ENCODE results near the gene NDUFAB1. TPM values are rescaled to one million over a fixed set of nuclear protein-coding genes. Genes with fewer than 3 reads are reported as not detected.
"Not testable (repeated sequence)": the region's sequence is repeated elsewhere in the genome, so short reads cannot be mapped to it uniquely, and the experiment has no call there.

Gene NDUFAB1
- total RNA-seq, 1 donor from 2014 or later, result 146 TPM

DNA sequence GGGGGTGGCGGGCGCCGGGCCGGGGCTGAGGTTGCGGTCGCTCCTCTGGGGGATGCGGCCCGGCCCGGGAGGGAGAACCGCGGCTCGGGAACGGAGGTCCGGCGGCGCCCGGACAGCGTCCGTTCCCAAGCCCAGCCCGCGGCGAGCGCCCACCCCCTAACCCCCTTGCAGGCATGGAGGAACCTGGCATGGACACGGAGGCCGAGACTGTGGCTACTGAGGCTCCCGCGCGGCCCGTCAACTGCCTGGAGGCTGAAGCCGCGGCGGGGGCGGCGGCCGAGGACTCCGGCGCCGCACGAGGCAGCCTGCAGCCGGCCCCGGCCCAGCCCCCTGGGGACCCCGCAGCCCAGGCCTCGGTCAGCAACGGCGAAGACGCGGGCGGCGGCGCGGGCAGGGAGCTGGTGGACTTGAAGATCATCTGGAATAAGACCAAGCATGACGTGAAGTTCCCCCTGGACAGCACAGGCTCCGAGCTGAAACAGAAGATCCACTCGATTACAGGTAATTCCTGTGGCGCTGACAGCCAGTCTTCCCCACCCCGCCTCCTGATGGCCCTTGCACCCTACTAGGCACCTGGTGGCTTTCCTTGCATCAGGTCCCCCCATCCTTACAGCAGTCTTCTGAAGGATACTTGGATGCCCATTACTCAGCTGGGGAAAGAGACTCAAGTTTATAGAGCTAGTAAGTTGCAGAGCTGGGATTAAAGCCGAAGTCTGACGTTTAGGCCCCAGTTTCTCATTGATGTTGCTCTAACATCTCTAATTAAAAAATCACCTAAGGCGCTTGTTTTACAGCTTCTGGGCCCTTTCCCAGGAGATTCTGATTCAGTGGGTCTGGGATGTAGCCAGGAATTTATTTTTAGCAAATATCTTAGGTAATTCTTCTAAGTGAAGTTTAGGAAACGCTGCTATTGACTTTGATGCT lies 38.1 kb downstream of the NDUFAB1 start:
- intact Hi-C loops (cut with micrococcal nuclease), result loop anchor here (1.0 to 5.0 kb wide), 11 partner anchors 38 to 1961 kb away; partner anchors contain the start of genes COG7, DCTN5, GGA2 and METTL9
- peaks cover 4% of the 10 kb centered on the region for H3K27me3 Mint-ChIP-seq (ENCODE audit: insufficient read depth)
- no peaks in the 10 kb centered on the region for H3K9me3 Mint-ChIP-seq
- peaks cover 32% of the 10 kb centered on the region for H3K36me3 Mint-ChIP-seq (ENCODE audit: low read depth)
- H3K27ac Mint-ChIP-seq, result peak overlapping the region; percentile 92
- peak overlapping the region; percentile 95 for H3K4me3 Mint-ChIP-seq
- peaks cover 44% of the 10 kb centered on the region for H3K4me1 Mint-ChIP-seq (ENCODE audit: low read depth)
- DNase-seq (ENCODE audit: low spot score), result peak; percentile 26

GRCh38 chr16:23556881-23557778 lies 39.0 kb downstream of the NDUFAB1 start, which contains the start of the genes EARS2 and UBFD1:
Gene EARS2 (minus strand): TSS chr16:23557350. CDS start chr16:23557343, 7 bp downstream.
Gene UBFD1 (plus strand): TSS chr16:23557727. CDS start chr16:23557743, 16 bp downstream.
- intact Hi-C loops (cut with micrococcal nuclease), result loop anchor here (1.0 to 5.0 kb wide), 11 partner anchors 39 to 1960 kb away; partner anchors contain the start of genes COG7, DCTN5, GGA2 and METTL9
- peak within 1 kb of the TSS; percentile 95 for H3K4me3 Mint-ChIP-seq
- H3K4me1 Mint-ChIP-seq (ENCODE audit: low read depth), result peaks cover 44% of the 10 kb centered on the region
- peak; percentile 96 for DNase-seq (ENCODE audit: low spot score)
- H3K9me3 Mint-ChIP-seq, result no peaks in the 10 kb centered on the region
- H3K27me3 Mint-ChIP-seq (ENCODE audit: insufficient read depth), result peaks cover 4% of the 10 kb centered on the region
- peak within 1 kb of the TSS; percentile 92 for H3K27ac Mint-ChIP-seq
- peaks cover 26% of the 10 kb centered on the region for H3K36me3 Mint-ChIP-seq (ENCODE audit: low read depth)

GRCh38 chr16:23554536-23554935 lies 41.6 kb downstream of the NDUFAB1 start:
- peaks cover 19% of the 10 kb centered on the region for H3K36me3 Mint-ChIP-seq (ENCODE audit: low read depth)
- H3K4me1 Mint-ChIP-seq (ENCODE audit: low read depth), result peaks cover 34% of the 10 kb centered on the region
- H3K27me3 Mint-ChIP-seq (ENCODE audit: insufficient read depth), result peaks cover 4% of the 10 kb centered on the region
- H3K27ac Mint-ChIP-seq, result no peak overlapping the region
- H3K4me3 Mint-ChIP-seq, result no peak overlapping the region
- DNase-seq (ENCODE audit: low spot score), result no peak
- H3K9me3 Mint-ChIP-seq, result no peaks in the 10 kb centered on the region
- intact Hi-C loops (cut with micrococcal nuclease), result no loop called here

GRCh38 chr16:23552161-23552560 lies 44.0 kb downstream of the NDUFAB1 start:
- peaks cover 23% of the 10 kb centered on the region for H3K4me1 Mint-ChIP-seq (ENCODE audit: low read depth)
- intact Hi-C loops (cut with micrococcal nuclease), result no loop called here
- no peaks in the 10 kb centered on the region for H3K27me3 Mint-ChIP-seq (ENCODE audit: insufficient read depth)
- DNase-seq (ENCODE audit: low spot score), result no peak
- no peaks in the 10 kb centered on the region for H3K9me3 Mint-ChIP-seq
- peaks cover 27% of the 10 kb centered on the region for H3K36me3 Mint-ChIP-seq (ENCODE audit: low read depth)
- H3K4me3 Mint-ChIP-seq, result no peak overlapping the region
- H3K27ac Mint-ChIP-seq, result no peak overlapping the region

DNA sequence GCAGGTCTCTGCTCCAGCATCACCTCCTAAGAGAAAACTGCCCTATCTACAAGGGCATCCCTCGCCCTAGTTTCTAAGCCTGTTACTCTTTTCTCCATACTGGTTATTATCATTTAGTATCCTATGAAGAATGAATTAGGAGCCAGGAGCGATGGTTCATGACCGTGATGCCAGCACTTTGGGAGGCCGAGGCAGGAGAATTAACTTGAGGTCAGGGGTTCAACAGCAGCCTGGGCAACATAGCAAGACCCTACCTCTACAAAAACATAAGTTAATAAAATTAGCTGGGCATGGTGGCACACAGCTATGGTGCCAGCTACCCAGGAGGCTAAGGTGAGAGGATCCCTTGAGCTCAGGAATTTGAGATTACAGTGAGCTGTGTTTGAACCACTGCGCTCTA lies 46.2 kb downstream of the NDUFAB1 start:
- H3K4me3 Mint-ChIP-seq, result no peak overlapping the region
- H3K9me3 Mint-ChIP-seq, result no peaks in the 10 kb centered on the region
- DNase-seq (ENCODE audit: low spot score), result no peak
- peaks cover 27% of the 10 kb centered on the region for H3K36me3 Mint-ChIP-seq (ENCODE audit: low read depth)
- peaks cover 9% of the 10 kb centered on the region for H3K4me1 Mint-ChIP-seq (ENCODE audit: low read depth)
- H3K27ac Mint-ChIP-seq, result no peak overlapping the region
- intact Hi-C loops (cut with micrococcal nuclease), result no loop called here
- no peaks in the 10 kb centered on the region for H3K27me3 Mint-ChIP-seq (ENCODE audit: insufficient read depth)

DNA sequence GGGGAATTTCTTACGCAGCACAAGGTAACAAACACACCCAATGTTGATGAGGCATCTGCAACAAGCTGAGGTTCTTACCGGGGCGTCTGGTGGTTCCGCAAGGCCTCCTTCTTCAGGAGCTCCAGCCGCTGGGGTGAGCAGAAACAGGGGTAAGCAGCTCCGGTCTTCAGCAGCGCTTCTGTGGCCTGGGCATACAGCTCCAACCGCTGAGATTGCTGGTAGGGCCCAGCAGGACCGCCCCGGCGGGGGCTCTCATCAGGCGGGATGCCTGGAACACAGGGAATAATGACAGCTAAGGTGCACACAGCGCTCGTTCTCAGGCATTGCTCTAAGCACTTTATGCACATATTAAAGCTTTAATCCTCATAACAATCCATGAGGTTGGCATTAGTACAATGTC lies 51.7 kb downstream of the NDUFAB1 start:
- intact Hi-C loops (cut with micrococcal nuclease), result no loop called here
- Mint-ChIP-seq H3K27ac (no peak overlapping the region), H3K9me3 (no peaks in the 10 kb centered on the region), H3K4me1 (ENCODE audit: low read depth) (no peaks in the 10 kb centered on the region), H3K4me3 (no peak overlapping the region), H3K36me3 (ENCODE audit: low read depth) (peaks cover 20% of the 10 kb centered on the region), H3K27me3 (ENCODE audit: insufficient read depth) (no peaks in the 10 kb centered on the region)
- DNase-seq (ENCODE audit: low spot score), result no peak

DNA sequence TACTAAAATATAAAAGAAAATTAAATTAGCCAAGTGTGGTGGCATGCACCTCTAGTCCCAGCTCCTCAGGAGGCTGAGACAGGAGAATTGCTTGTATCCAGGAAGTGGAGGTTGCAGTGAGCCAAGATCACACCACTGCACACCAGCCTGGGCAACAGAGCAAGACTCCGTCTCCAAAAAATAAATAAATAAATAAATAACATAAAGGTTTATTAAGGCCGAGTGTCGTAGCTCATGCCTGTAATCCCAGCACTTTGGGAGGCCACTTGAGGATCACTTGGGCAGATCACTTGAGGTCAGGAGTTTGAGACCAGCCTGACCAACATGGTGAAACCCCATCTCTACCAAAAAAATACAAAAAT lies 55.3 kb downstream of the NDUFAB1 start:
- H3K36me3 Mint-ChIP-seq (ENCODE audit: low read depth), result peaks cover 10% of the 10 kb centered on the region
- intact Hi-C loops (cut with micrococcal nuclease); H3K4me3 Mint-ChIP-seq; H3K4me1 Mint-ChIP-seq (ENCODE audit: low read depth); DNase-seq (ENCODE audit: low spot score); H3K27ac Mint-ChIP-seq; H3K27me3 Mint-ChIP-seq (ENCODE audit: insufficient read depth); H3K9me3 Mint-ChIP-seq: not testable (repeated sequence)

- intact Hi-C loops (cut with micrococcal nuclease), result no loop called here
- no peak for DNase-seq (ENCODE audit: low spot score)
- Mint-ChIP-seq H3K27ac (no peak overlapping the region), H3K36me3 (ENCODE audit: low read depth) (peaks cover 10% of the 10 kb centered on the region), H3K4me3 (no peak overlapping the region), H3K27me3 (ENCODE audit: insufficient read depth) (no peaks in the 10 kb centered on the region), H3K9me3 (no peaks in the 10 kb centered on the region), H3K4me1 (ENCODE audit: low read depth) (no peaks in the 10 kb centered on the region)
These were observed 55.9 kb downstream of the NDUFAB1 start for GRCh38 chr16:23539984-23540816.

GRCh38 chr16:23538919-23539278 lies 57.2 kb downstream of the NDUFAB1 start:
- Mint-ChIP-seq H3K36me3 (ENCODE audit: low read depth) (peaks cover 15% of the 10 kb centered on the region), H3K4me3 (no peak overlapping the region), H3K27ac (no peak overlapping the region), H3K27me3 (ENCODE audit: insufficient read depth) (no peaks in the 10 kb centered on the region), H3K4me1 (ENCODE audit: low read depth) (no peaks in the 10 kb centered on the region), H3K9me3 (no peaks in the 10 kb centered on the region)
- no peak for DNase-seq (ENCODE audit: low spot score)
- intact Hi-C loops (cut with micrococcal nuclease), result no loop called here

GRCh38 chr16:23537390-23537789 lies 58.7 kb downstream of the NDUFAB1 start:
- DNase-seq (ENCODE audit: low spot score), result no peak
- Mint-ChIP-seq H3K4me1 (ENCODE audit: low read depth) (no peaks in the 10 kb centered on the region), H3K27ac (no peak overlapping the region), H3K36me3 (ENCODE audit: low read depth) (peaks cover 15% of the 10 kb centered on the region), H3K9me3 (no peaks in the 10 kb centered on the region), H3K27me3 (ENCODE audit: insufficient read depth) (no peaks in the 10 kb centered on the region), H3K4me3 (no peak overlapping the region)
- intact Hi-C loops (cut with micrococcal nuclease), result no loop called here

- H3K27me3 Mint-ChIP-seq (ENCODE audit: insufficient read depth), result no peaks in the 10 kb centered on the region
- no peaks in the 10 kb centered on the region for H3K4me1 Mint-ChIP-seq (ENCODE audit: low read depth)
- no peak overlapping the region for H3K4me3 Mint-ChIP-seq
- H3K36me3 Mint-ChIP-seq (ENCODE audit: low read depth), result peaks cover 16% of the 10 kb centered on the region
- DNase-seq (ENCODE audit: low spot score), result no peak
- no peak overlapping the region for H3K27ac Mint-ChIP-seq
- H3K9me3 Mint-ChIP-seq, result no peaks in the 10 kb centered on the region
- intact Hi-C loops (cut with micrococcal nuclease), result no loop called here
These were observed 60.2 kb downstream of the NDUFAB1 start for GRCh38 chr16:23535901-23536300.
